K562 (cell line): ENCODE results near the gene B4GALNT2. TPM values are rescaled to one million over a fixed set of nuclear protein-coding genes. Genes with fewer than 3 reads are reported as not detected.

Source experiments
- ESRRA ChIP-seq: fragments of 450-650 bp; IDR thresholded peaks from 2 replicates; pipeline ENCODE4 v1.6.1; 2014; ENCODE audit warnings: low read depth, mild to moderate bottlenecking, moderate library complexity, borderline replicate concordance
- GABPA ChIP-seq: fragments of 200-800 bp; sonication (Bioruptor generic); conservative IDR thresholded peaks from 2 replicates; pipeline ENCODE4 v1.6.1; 2016; ENCODE audit warnings: low read depth, missing genetic modification characterization, missing compliant biosample characterization
- SAP30 ChIP-seq: fragments of 200-600 bp; sonication (generic); IDR thresholded peaks from 2 replicates; pipeline ENCODE4 v1.6.1; 2012; ENCODE audit warnings: borderline replicate concordance, low read depth, mild to moderate bottlenecking, moderate library complexity, low read length, control low read depth, inconsistent platforms; ENCODE audit not compliant: insufficient read depth, poor library complexity, severe bottlenecking
- ZNF583 ChIP-seq: fragments of 250-450 bp; sonication (Bioruptor Pico); IDR thresholded peaks from 2 replicates; pipeline ENCODE4 v1.4.0; 2020
- polyA plus RNA-seq, 8 experiments: library from polyadenylated mRNA; depleted of rRNA in 4 of 8; stranded (reverse) in 5 of 8; unstranded in 3 of 8; fragments of >200 nt; fragmentation: Nextera tagmentation in 2 of 8; fragmentation: Illumina TruSeq in 1 of 8; extraction: Ambion mirVana in 2 of 8; extraction: Trizol in 1 of 8; gene quantifications; 2 replicates each; pipeline versions ENCODE4 v1.2.1 to v1.2.3, GENCODE V29; 2011 to 2014; ENCODE audit warnings: inconsistent platforms in 1 of 8, missing spikeins in 1 of 8
- total RNA-seq, 7 experiments: library from RNA; depleted of rRNA in 6 of 7; stranded (reverse); fragments of >200 nt in 6 of 7; fragmentation: Illumina TruSeq in 2 of 7; extraction: Trizol in 2 of 7; gene quantifications; 2 replicates each; pipeline versions ENCODE4 v1.2.1 to v1.2.3, GENCODE V29; 2011 to 2021; ENCODE audit warnings: low replicate concordance in 1 of 7
- TF ChIP-seq, protein P1 (sequence below): sonication (generic); formaldehyde crosslinking; IDR thresholded peaks from 2 replicates; pipeline ENCODE4 v1.8.0; 2022; ENCODE audit warnings: missing genetic modification reagents, mild to moderate bottlenecking, borderline replicate concordance
- TF ChIP-seq, protein P2 (sequence below): sonication (generic); formaldehyde crosslinking; IDR thresholded peaks from 2 replicates; pipeline ENCODE4 v1.8.0; 2022; ENCODE audit warnings: mild to moderate bottlenecking, missing genetic modification reagents
- TF ChIP-seq, protein P3 (sequence below): fragments of 250-450 bp; sonication (Bioruptor Pico); IDR thresholded peaks from 2 replicates; pipeline ENCODE4 v1.8.0; 2021; ENCODE audit warnings: moderate library complexity, mild to moderate bottlenecking, inconsistent platforms

Gene B4GALNT2
- total and polyA plus RNA-seq, 9 of the 15 experiments (the other 6 are each of a cell fraction or from before 2014, with no cell fraction given) = not detected

DNA sequence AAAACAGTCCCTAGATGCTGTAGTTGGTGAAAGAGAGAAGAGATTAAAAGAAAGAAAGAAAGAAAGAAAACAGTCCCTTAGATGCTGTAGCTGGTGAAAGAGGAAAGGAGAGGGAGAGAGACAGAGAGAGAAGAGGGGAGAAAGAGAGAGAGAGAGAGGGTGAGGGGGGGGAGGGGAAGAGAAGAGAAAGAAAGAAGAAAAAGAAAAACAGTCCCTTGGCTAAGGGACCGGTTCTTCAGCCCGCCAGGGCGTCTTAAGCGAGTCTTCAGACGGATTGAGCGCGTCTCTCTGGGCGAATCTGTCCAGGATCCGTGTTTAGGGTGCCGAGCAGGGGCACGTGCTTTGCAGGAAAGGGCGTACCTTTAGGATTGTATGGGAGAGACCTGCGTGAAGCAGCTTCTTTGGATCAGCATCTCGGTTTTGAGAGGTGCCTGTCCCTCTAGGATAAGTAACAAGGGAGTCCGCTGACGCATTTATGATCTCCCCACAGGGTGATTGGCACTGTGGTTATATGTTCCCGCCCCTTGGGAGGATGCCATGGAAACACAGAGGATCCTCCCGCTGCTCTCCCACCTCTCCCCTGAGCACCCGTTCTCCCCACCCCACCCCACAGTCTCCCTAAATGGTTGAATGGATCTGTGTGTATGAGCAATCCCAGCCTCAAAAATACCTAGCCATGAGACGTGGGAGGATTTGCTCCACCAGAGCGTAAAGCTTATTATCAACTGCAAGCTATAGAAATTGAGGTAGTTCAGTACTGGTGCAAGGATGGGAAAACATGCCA is 61.1 kb downstream of the B4GALNT2 start (continued):
- TF ChIP-seq, protein P1, sequence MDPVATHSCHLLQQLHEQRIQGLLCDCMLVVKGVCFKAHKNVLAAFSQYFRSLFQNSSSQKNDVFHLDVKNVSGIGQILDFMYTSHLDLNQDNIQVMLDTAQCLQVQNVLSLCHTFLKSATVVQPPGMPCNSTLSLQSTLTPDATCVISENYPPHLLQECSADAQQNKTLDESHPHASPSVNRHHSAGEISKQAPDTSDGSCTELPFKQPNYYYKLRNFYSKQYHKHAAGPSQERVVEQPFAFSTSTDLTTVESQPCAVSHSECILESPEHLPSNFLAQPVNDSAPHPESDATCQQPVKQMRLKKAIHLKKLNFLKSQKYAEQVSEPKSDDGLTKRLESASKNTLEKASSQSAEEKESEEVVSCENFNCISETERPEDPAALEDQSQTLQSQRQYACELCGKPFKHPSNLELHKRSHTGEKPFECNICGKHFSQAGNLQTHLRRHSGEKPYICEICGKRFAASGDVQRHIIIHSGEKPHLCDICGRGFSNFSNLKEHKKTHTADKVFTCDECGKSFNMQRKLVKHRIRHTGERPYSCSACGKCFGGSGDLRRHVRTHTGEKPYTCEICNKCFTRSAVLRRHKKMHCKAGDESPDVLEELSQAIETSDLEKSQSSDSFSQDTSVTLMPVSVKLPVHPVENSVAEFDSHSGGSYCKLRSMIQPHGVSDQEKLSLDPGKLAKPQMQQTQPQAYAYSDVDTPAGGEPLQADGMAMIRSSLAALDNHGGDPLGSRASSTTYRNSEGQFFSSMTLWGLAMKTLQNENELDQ = no peak
- TF ChIP-seq ESRRA (peak; percentile 22; the same call in 1 of the 2 replicates), GABPA (tag) (0 out of 2 replicates have a peak, but pooled peaks have one; percentile 31), SAP30 (peak; percentile 59), ZNF583 (CRISPR knock-in tag) (no peak)
- TF ChIP-seq, protein P2, sequence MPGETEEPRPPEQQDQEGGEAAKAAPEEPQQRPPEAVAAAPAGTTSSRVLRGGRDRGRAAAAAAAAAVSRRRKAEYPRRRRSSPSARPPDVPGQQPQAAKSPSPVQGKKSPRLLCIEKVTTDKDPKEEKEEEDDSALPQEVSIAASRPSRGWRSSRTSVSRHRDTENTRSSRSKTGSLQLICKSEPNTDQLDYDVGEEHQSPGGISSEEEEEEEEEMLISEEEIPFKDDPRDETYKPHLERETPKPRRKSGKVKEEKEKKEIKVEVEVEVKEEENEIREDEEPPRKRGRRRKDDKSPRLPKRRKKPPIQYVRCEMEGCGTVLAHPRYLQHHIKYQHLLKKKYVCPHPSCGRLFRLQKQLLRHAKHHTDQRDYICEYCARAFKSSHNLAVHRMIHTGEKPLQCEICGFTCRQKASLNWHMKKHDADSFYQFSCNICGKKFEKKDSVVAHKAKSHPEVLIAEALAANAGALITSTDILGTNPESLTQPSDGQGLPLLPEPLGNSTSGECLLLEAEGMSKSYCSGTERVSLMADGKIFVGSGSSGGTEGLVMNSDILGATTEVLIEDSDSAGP = no peak
- TF ChIP-seq, protein P3, sequence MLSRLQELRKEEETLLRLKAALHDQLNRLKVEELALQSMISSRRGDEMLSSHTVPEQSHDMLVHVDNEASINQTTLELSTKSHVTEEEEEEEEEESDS (CRISPR knock-in tag) = no peak
